Dendritic cell treated with granulocyte-macrophage colony-stimulating factor and Interleukin-4, amounts not matched to agents 40 ng/mL and 50 ng/mL, for 4 days (primary cell): ENCODE data around the gene DCUN1D4.
"Not testable (repeated sequence)": the region's sequence is repeated elsewhere in the genome, so short reads cannot be mapped to it uniquely, and the experiment has no call there.

Source experiments
- H3K27ac Mint-ChIP-seq: one replicate; pipeline ENCODE4 v1.8.0; 2022; ENCODE audit warnings: mild to moderate bottlenecking, mixed read lengths
- H3K27me3 Mint-ChIP-seq: one replicate; pipeline ENCODE4 v1.8.0; 2022; ENCODE audit warnings: mild to moderate bottlenecking, mixed read lengths
- H3K36me3 Mint-ChIP-seq: one replicate; pipeline ENCODE4 v1.8.0; 2022; ENCODE audit warnings: low read depth, mixed read lengths
- H3K4me1 Mint-ChIP-seq: one replicate; pipeline ENCODE4 v1.8.0; 2022; ENCODE audit warnings: low read depth, mixed read lengths
- H3K4me3 Mint-ChIP-seq: one replicate; pipeline ENCODE4 v1.8.0; 2022; ENCODE audit warnings: mild to moderate bottlenecking, moderate library complexity, mixed read lengths
- H3K9me3 Mint-ChIP-seq: one replicate; pipeline ENCODE4 v1.8.0; 2022; ENCODE audit warnings: mixed read lengths
- intact Hi-C: fragments of 100-400 bp; cut with micrococcal nuclease; formaldehyde crosslinking; loops from one replicate; pipeline ENCODE4 v1.15.0; 2022

The DCUN1D4 gene

GRCh38 chr4:51932261-51932660 is 89.3 kb downstream of the DCUN1D4 start:
- no peaks in the 10 kb centered on the region for H3K27me3 Mint-ChIP-seq
- no peaks in the 10 kb centered on the region for H3K4me1 Mint-ChIP-seq
- no peaks in the 10 kb centered on the region for H3K36me3 Mint-ChIP-seq
- H3K4me3 Mint-ChIP-seq: no peak overlapping the region
- intact Hi-C loops: no loop called here
- H3K9me3 Mint-ChIP-seq: no peaks in the 10 kb centered on the region
- H3K27ac Mint-ChIP-seq: no peak overlapping the region

DNA sequence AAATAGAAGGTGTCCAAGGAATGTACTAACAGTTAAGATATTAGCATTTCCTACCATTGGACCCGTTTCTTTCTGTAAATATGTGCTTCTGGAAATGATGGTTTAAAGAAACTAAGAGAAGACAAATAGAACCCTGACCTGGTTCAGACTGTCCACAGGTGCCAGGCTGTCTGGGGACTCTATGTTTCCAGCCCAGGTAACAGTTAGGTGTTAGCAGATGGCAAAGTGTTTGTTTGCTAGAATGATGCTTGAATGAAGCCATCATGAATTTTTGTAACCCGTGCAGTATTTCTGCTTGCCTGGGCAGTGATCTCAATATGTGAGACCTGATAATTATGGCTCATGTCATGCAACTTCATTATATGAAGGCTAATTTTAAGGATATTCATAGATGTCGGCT is 89.7 kb downstream of the DCUN1D4 start:
- Mint-ChIP-seq H3K9me3 (no peaks in the 10 kb centered on the region), H3K4me1 (no peaks in the 10 kb centered on the region), H3K36me3 (no peaks in the 10 kb centered on the region), H3K27ac (no peak overlapping the region), H3K4me3 (no peak overlapping the region), H3K27me3 (no peaks in the 10 kb centered on the region)
- intact Hi-C loops: no loop called here

DNA sequence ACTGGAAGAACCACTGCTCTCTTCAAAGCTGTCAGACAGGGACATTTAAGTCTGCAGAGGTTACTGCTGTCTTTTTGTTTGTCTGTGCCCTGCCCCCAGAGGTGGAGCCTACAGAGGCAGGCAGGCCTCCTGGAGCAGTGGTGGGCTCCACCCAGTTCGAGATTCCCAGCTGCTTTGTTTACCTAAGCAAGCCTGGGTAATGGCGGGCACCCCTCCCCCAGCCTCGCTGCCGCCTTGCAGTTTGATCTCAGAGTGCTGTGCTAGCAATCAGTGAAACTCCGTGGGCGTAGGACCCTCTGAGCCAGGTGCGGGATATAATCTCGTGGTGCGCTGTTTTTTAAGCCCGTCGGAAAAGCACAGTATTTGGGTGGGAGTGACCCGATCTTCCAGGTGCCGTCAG is 97.5 kb downstream of the DCUN1D4 start:
- H3K4me1 Mint-ChIP-seq, H3K4me3 Mint-ChIP-seq, H3K27ac Mint-ChIP-seq, H3K27me3 Mint-ChIP-seq, H3K36me3 Mint-ChIP-seq, intact Hi-C loops: not testable (repeated sequence)
- H3K9me3 Mint-ChIP-seq: peaks cover 27% of the 10 kb centered on the region

- no peak overlapping the region for H3K4me3 Mint-ChIP-seq
- no peaks in the 10 kb centered on the region for H3K36me3 Mint-ChIP-seq
- intact Hi-C loops: no loop called here
- H3K27me3 Mint-ChIP-seq: no peaks in the 10 kb centered on the region
- peaks cover 27% of the 10 kb centered on the region for H3K9me3 Mint-ChIP-seq
- no peaks in the 10 kb centered on the region for H3K4me1 Mint-ChIP-seq
- H3K27ac Mint-ChIP-seq: no peak overlapping the region
Measured at GRCh38 chr4:51942108-51942832, 99.3 kb downstream of the DCUN1D4 start.

GRCh38 chr4:51942833-51943215 is 99.9 kb downstream of the DCUN1D4 start:
- H3K27me3 Mint-ChIP-seq: no peaks in the 10 kb centered on the region
- H3K4me1 Mint-ChIP-seq: no peaks in the 10 kb centered on the region
- intact Hi-C loops: no loop called here
- H3K4me3 Mint-ChIP-seq: no peak overlapping the region
- H3K9me3 Mint-ChIP-seq: peaks cover 27% of the 10 kb centered on the region
- no peaks in the 10 kb centered on the region for H3K36me3 Mint-ChIP-seq
- no peak overlapping the region for H3K27ac Mint-ChIP-seq

DNA sequence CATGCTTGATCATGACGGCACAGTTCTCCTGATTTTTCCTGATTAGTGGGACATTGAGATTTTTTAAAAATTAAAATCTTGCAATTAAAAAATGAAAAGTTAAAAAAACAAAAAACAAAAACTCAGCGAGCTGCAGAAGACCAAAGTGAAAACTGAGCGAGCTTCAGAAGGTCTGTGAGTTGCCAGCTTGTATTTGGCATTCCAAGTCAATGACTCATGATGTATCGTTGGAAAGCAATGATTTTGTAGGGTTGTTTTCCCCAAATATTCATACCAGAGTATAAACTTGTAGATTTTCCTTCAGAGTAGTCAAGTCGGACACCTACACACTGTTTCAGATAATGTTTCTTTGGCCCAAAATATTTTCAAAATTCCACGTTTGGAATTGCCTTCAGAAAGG is 100.3 kb downstream of the DCUN1D4 start:
- H3K4me3 Mint-ChIP-seq: no peak overlapping the region
- H3K27me3 Mint-ChIP-seq: no peaks in the 10 kb centered on the region
- no peaks in the 10 kb centered on the region for H3K36me3 Mint-ChIP-seq
- intact Hi-C loops: no loop called here
- no peak overlapping the region for H3K27ac Mint-ChIP-seq
- H3K9me3 Mint-ChIP-seq: peaks cover 27% of the 10 kb centered on the region
- H3K4me1 Mint-ChIP-seq: no peaks in the 10 kb centered on the region

DNA sequence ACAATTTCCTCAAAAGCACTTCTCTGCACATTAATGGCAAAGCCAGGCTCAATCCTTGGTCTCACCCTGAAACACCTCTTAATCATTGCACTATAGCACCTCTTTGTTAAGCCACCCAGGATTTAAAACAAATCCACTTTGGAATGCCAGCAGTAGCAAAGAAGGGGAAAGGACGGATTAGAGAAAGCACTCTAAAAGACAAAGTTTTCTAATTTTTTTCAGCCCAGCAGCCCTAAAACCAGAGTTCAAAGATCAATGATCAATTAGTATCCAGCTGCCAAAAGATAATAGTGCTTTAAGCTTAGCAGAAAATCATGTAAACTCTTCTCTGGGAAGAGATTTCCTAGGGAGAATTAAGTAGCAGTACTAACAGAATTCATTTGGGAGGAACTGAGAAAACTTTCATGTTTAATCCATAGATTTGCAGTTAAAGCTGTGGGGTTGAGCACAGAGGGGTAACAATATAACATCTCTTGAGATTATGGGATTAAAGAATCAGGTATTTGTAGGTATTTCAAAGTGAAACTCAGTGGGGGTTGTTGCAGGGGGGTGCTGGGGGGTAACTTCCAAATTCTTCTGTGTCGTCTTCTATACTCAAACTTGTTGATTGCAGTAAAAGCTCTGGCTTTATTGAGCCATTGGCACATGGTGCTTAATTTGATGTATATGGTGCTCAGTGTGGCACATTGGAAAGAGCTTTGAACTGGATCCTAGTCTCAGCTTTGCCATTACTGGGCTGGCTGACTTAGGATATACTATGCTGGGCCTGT is 115.4 kb downstream of the DCUN1D4 start:
- Mint-ChIP-seq H3K4me3 (no peak overlapping the region), H3K27ac (no peak overlapping the region), H3K36me3 (no peaks in the 10 kb centered on the region), H3K4me1 (no peaks in the 10 kb centered on the region), H3K27me3 (no peaks in the 10 kb centered on the region), H3K9me3 (peaks cover 10% of the 10 kb centered on the region)
- intact Hi-C loops: no loop called here

DNA sequence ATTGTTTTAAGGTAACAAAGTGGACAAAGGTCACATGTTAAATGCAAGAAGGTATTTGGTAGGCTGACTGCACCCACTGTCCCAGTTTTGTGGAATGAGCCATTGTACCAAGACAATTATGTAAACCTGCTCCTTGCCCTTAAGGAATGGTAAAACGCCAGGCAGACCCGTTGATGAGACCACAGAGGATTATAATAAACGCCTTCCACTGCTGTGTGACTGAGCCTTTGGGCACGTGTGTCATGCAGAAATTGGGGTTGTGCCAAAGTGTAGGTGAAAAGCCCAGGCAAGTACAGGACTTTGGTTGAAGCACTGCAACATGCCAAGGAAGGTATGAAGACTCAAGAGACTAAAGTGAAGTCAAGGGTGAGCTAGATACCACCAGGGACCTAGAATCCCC is 117.5 kb downstream of the DCUN1D4 start:
- Mint-ChIP-seq H3K9me3 (no peaks in the 10 kb centered on the region), H3K4me1 (no peaks in the 10 kb centered on the region), H3K27me3 (no peaks in the 10 kb centered on the region), H3K27ac (no peak overlapping the region), H3K4me3 (no peak overlapping the region), H3K36me3 (no peaks in the 10 kb centered on the region)
- intact Hi-C loops: no loop called here

GRCh38 chr4:51963841-51964517 is 121.0 kb downstream of the DCUN1D4 start:
- Mint-ChIP-seq H3K27me3 (no peaks in the 10 kb centered on the region), H3K36me3 (no peaks in the 10 kb centered on the region), H3K4me3 (no peak overlapping the region)

DNA sequence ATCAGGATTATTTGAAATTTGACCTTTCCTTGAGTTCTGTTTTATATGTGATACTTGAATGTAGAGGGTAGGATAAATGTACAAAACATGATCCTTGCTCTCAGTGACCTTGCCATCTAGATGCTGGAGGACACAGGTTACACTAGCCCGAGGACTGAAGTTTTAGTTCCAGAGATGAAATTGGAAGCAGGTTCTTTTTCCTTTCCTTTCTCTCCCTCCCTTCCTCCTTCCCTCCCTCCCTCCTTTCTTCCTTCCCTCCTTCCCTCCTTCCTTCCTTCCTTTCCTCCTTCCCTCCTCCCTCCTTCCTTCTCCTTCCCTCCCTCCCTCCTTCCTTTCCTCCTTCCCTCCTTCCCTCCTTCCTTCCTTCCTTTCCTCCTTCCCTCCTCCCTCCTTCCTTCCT is 122.9 kb downstream of the DCUN1D4 start:
- H3K27ac Mint-ChIP-seq: no peak overlapping the region
- intact Hi-C loops: no loop called here
- no peaks in the 10 kb centered on the region for H3K9me3 Mint-ChIP-seq
- no peaks in the 10 kb centered on the region for H3K27me3 Mint-ChIP-seq
- H3K4me1 Mint-ChIP-seq: no peaks in the 10 kb centered on the region
- no peak overlapping the region for H3K4me3 Mint-ChIP-seq
- H3K36me3 Mint-ChIP-seq: no peaks in the 10 kb centered on the region

More at GRCh38 chr4:51963841-51964517, 121.0 kb downstream of the DCUN1D4 start:
- no peak overlapping the region for H3K27ac Mint-ChIP-seq
- intact Hi-C loops: no loop called here
- no peaks in the 10 kb centered on the region for H3K9me3 Mint-ChIP-seq
- no peaks in the 10 kb centered on the region for H3K4me1 Mint-ChIP-seq
